ENCODE measurements around the gene FLT1. TPM values are rescaled to one million over a fixed set of nuclear protein-coding genes. Genes with fewer than 3 reads are reported as not detected.

The FLT1 gene
- polyA plus RNA-seq, 4 donors, result 44.6 to 61.8 (median 53.6) TPM

DNA sequence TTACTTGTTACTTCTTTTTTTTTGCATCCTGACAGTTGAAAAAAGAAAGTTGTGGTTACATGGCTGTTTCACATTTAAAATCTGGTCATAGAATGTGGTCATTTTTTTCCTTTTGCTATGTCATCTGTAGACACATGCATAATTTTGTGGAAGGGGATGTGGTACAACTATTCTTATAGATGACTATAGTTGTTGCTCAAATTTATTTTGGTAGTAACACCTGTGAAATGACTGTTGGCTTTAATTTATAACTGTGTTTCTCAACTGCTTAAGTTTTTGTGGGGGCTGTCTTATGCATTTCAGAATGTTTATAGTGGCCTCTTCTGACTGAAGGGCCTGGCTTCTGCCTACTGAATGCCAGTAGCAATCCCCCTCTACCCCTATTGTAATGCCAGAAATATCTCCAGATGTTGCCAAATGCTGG lies 226.1 kb downstream of the FLT1 start:
- DNase-seq (ENCODE audit: low read depth in 4 of 4, low spot score in 3 of 4), result no peak

DNA sequence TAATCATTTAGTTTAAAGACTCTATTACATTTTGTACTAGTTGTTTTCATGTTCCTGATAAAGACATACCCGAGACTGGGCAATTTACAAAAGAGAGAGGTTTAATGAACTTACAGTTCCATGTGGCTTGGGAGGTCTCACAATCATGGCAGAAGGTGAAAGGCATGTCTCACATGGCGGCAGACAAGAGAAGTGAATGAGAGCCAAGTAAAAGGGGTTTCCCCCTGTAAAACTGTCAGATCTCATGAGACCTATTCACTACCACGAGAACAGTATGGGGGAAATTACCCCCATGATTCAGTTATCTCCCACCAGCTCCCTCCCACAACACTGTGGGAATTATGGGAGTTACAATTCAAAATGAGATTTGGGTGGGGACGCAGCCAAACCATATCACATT lies 227.4 kb downstream of the FLT1 start:
- DNase-seq (ENCODE audit: low read depth in 4 of 4, low spot score in 3 of 4), result no peak

DNA sequence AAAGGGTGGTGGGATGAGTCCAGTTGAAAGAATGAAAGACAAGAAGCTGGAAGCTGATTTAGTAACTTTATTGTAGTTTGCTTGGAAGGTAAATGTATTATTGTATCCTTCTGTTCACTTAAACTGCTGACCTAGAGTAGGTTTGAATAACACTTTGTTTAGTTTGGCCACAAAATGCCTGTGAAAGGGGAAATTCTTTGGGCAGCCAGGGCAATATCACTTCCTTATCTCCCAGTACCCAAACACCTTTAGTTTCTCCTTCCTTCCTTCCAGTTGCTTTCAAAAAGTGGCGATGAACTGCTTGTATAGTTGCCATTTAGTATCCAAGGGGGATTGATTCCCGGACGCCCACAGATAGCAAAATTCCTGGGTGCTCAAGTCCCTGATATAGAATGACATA lies 236.5 kb downstream of the FLT1 start:
- no peak for DNase-seq (ENCODE audit: low read depth in 4 of 4, low spot score in 3 of 4)

- no peak for DNase-seq (ENCODE audit: low read depth in 4 of 4, low spot score in 3 of 4)
Measured at GRCh38 chr13:28257305-28257704, 237.6 kb downstream of the FLT1 start.

DNA sequence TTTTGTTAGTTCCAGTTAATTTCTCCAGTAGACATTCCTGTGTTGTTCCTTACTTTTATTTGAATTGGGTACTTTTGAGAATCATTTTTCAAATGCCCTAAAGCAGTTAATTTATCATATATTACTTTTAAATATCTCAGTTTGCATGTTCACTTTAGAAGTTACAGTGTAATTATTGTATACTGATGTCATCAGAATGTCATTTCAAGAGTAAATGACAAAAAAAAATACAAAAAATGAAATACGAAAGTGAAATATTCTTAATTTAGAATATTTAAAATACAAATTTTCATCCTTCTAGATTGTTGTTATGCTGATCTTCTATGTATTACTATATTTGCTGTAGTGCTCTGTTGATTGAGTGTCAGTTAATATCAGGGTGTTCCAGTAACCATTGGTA lies 242.4 kb downstream of the FLT1 start:
- DNase-seq (ENCODE audit: low read depth in 4 of 4, low spot score in 3 of 4), result no peak

- DNase-seq (ENCODE audit: low read depth in 4 of 4, low spot score in 3 of 4), result no peak
Measured at GRCh38 chr13:28251466-28251865, 243.5 kb downstream of the FLT1 start.

GRCh38 chr13:28250542-28250941 lies 244.4 kb downstream of the FLT1 start:
- no peak for DNase-seq (ENCODE audit: low read depth in 4 of 4, low spot score in 3 of 4)

Other genes starting within 250 kb of the FLT1 start
- 100 to 1,000 TPM in 2 of 4 donors, 10 to 100 TPM in 2; 96.9 to 104 (median 101) TPM for gene POMP, start 164.0 kb upstream of the FLT1 start, polyA plus RNA-seq (ENCODE audit: insufficient read length in 4 of 4)
- gene SLC46A3, start 223.8 kb upstream of the FLT1 start, polyA plus RNA-seq (ENCODE audit: insufficient read length in 4 of 4), result 1 to 10 TPM; 1.8 to 4.4 (median 3.1) TPM